Measurements from ENCODE around the gene AK5.

DNA sequence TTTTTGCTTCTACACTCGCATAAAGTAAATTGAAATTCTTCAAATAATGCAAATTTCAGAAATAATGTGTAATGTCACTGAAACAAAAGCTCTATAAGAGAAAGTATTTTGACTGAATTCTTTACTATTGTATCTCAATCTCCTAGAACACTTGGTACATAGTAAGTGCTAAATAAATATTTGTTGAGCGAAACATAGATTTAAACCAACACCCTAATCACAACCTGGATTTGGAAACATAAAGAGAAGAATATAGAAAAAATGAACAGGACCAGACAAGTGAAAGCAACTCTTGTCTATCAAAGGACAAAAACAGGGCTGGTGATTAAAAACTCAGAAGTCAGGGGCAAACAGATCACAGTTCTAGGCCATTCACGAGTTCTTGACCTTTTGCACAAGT, 74.3 kb downstream of the AK5 start:
- TF ChIP-seq, protein P1, sequence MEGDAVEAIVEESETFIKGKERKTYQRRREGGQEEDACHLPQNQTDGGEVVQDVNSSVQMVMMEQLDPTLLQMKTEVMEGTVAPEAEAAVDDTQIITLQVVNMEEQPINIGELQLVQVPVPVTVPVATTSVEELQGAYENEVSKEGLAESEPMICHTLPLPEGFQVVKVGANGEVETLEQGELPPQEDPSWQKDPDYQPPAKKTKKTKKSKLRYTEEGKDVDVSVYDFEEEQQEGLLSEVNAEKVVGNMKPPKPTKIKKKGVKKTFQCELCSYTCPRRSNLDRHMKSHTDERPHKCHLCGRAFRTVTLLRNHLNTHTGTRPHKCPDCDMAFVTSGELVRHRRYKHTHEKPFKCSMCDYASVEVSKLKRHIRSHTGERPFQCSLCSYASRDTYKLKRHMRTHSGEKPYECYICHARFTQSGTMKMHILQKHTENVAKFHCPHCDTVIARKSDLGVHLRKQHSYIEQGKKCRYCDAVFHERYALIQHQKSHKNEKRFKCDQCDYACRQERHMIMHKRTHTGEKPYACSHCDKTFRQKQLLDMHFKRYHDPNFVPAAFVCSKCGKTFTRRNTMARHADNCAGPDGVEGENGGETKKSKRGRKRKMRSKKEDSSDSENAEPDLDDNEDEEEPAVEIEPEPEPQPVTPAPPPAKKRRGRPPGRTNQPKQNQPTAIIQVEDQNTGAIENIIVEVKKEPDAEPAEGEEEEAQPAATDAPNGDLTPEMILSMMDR (IDR thresholded peaks at IDR 0.05), result no peak
- no peak for TF ChIP-seq POLR2A (IDR thresholded peaks at IDR 0.05)

Data from tibial nerve (tissue), 3 donors.